Glutamatergic neuron (in vitro differentiated cells): Measurements from ENCODE around the gene CEBPE. TPM values are rescaled to one million over a fixed set of nuclear protein-coding genes. Genes with fewer than 3 reads are reported as not detected.

Experiments used
- DNase-seq: peaks from one replicate; pipeline ENCODE4 v3.0.0; 2022
- H3K27ac Mint-ChIP-seq: one replicate; pipeline ENCODE4 v1.8.0; 2020; ENCODE audit warnings: mild to moderate bottlenecking, mixed read lengths, inconsistent platforms; ENCODE audit not compliant: unreplicated experiment
- H3K27me3 Mint-ChIP-seq: one replicate; pipeline ENCODE4 v1.8.0; 2020; ENCODE audit warnings: mild to moderate bottlenecking, moderate library complexity, mixed read lengths, inconsistent platforms; ENCODE audit not compliant: unreplicated experiment
- H3K36me3 Mint-ChIP-seq: one replicate; pipeline ENCODE4 v1.8.0; 2020; ENCODE audit warnings: mild to moderate bottlenecking, mixed read lengths, inconsistent platforms; ENCODE audit not compliant: unreplicated experiment
- H3K4me1 Mint-ChIP-seq: one replicate; pipeline ENCODE4 v1.8.0; 2020; ENCODE audit warnings: mild to moderate bottlenecking, low read depth, mixed read lengths, inconsistent platforms; ENCODE audit not compliant: unreplicated experiment
- H3K4me3 Mint-ChIP-seq: one replicate; pipeline ENCODE4 v1.8.0; 2020; ENCODE audit warnings: mild to moderate bottlenecking, mixed read lengths, inconsistent platforms; ENCODE audit not compliant: unreplicated experiment
- H3K9me3 Mint-ChIP-seq: one replicate; pipeline ENCODE4 v1.8.0; 2020; ENCODE audit warnings: mild to moderate bottlenecking, moderate library complexity, mixed read lengths, inconsistent platforms; ENCODE audit not compliant: unreplicated experiment
- CTCF ChIP-seq: fragments of 200-600 bp; sonication (generic); IDR thresholded peaks from one replicate; pipeline ENCODE4 v1.5.0; 2021; ENCODE audit not compliant: partially characterized antibody, unreplicated experiment
- total RNA-seq: library from RNA; stranded (reverse); fragmentation: NEBNext Ultra II Directional; extraction: Animal tissue kit (Norgen Biotek cat#: 25700); gene quantifications from one replicate; pipeline ENCODE4 v1.2.1, GENCODE V29; 2021; ENCODE audit not compliant: unreplicated experiment

The CEBPE gene
- total RNA-seq, 1 donor from 2014 or later, result not detected

DNA sequence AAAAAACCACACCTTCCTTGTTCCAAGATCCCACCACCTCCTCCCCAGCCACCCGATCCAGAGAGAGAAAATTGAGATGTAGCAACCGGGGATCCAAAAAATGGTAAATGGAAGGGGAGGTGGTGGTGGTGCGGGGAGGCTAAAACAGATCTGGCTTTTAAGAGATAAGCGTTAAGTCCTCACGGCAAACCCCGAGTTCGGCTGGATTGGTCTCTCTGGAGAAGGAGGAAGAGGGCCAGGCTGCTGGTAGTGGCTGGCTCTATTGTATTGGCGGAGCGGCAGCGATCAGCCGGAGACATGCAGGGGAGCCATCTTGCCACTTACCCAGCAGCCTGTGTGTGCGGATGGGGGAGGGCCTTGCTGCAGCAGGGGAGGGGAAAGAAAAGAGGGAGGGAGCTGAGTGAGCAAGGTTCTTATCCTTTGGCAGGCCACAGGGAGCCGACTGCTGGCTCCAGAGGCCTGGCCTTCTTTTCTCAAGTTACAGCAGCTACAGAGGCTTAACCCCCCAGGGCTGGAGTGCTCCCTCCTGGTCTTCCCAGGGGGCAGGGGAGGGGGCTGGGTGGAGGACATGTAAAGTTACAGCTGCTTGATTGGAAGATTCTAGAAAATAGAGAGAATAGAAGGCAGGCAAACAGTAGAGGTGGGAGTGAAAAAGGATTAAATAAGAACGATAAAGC, 47.7 kb downstream of the CEBPE start:
- Mint-ChIP-seq H3K4me1 (peaks cover 25% of the 10 kb centered on the region), H3K36me3 (peaks cover 5% of the 10 kb centered on the region), H3K4me3 (peak overlapping the region; percentile 94), H3K9me3 (peaks cover 5% of the 10 kb centered on the region), H3K27ac (peak overlapping the region; percentile 93), H3K27me3 (peaks cover 5% of the 10 kb centered on the region)
- TF ChIP-seq CTCF, result no peak
- DNase-seq, result peak; percentile 85

- peaks cover 29% of the 10 kb centered on the region for H3K4me1 Mint-ChIP-seq
- H3K27me3 Mint-ChIP-seq, result peaks cover 7% of the 10 kb centered on the region
- H3K9me3 Mint-ChIP-seq, result peaks cover 6% of the 10 kb centered on the region
- no peak for TF ChIP-seq CTCF
- DNase-seq, result no peak
- peak overlapping the region; percentile 94 for H3K4me3 Mint-ChIP-seq
- peaks cover 5% of the 10 kb centered on the region for H3K36me3 Mint-ChIP-seq
- H3K27ac Mint-ChIP-seq, result peak overlapping the region; percentile 93
Measured at GRCh38 chr14:23070262-23071129, 48.6 kb downstream of the CEBPE start.

- TF ChIP-seq CTCF, result no peak
- H3K36me3 Mint-ChIP-seq, result peaks cover 5% of the 10 kb centered on the region
- H3K4me1 Mint-ChIP-seq, result peaks cover 26% of the 10 kb centered on the region
- peak overlapping the region; percentile 82 for H3K4me3 Mint-ChIP-seq
- DNase-seq, result no peak
- H3K9me3 Mint-ChIP-seq, result peaks cover 6% of the 10 kb centered on the region
- H3K27ac Mint-ChIP-seq, result peak overlapping the region; percentile 68
- peaks cover 7% of the 10 kb centered on the region for H3K27me3 Mint-ChIP-seq
Measured at GRCh38 chr14:23069413-23069806, 49.6 kb downstream of the CEBPE start.

GRCh38 chr14:23068789-23069412, 50.2 kb downstream of the CEBPE start:
- Mint-ChIP-seq H3K27ac (peak overlapping the region; percentile 68), H3K9me3 (peaks cover 8% of the 10 kb centered on the region), H3K4me1 (peaks cover 26% of the 10 kb centered on the region), H3K4me3 (peak overlapping the region; percentile 82), H3K36me3 (peaks cover 5% of the 10 kb centered on the region), H3K27me3 (peaks cover 7% of the 10 kb centered on the region)
- peak; percentile 93 for TF ChIP-seq CTCF
- DNase-seq, result peak; percentile 80
